Type B pancreatic cell (in vitro differentiated cells): ENCODE data around the gene MANSC4. TPM values are rescaled to one million over a fixed set of nuclear protein-coding genes. Genes with fewer than 3 reads are reported as not detected.

Experiments used
- DNase-seq: peaks from one replicate; pipeline ENCODE4 v3.0.0; 2021; ENCODE audit warnings: mixed read lengths; ENCODE audit not compliant: unreplicated experiment; ENCODE audit errors: extremely low spot score
- H3K27ac Mint-ChIP-seq: 2 replicates; pipeline ENCODE4 v1.8.0; 2021; ENCODE audit warnings: mild to moderate bottlenecking, mixed read lengths
- H3K27me3 Mint-ChIP-seq: 2 replicates; pipeline ENCODE4 v1.8.0; 2021; ENCODE audit warnings: mixed read lengths
- H3K36me3 Mint-ChIP-seq: 2 replicates; pipeline ENCODE4 v1.8.0; 2021; ENCODE audit warnings: mixed read lengths
- H3K4me1 Mint-ChIP-seq: one replicate; pipeline ENCODE4 v1.8.0; 2021; ENCODE audit warnings: mixed read lengths; ENCODE audit not compliant: unreplicated experiment
- H3K4me3 Mint-ChIP-seq: 2 replicates; pipeline ENCODE4 v1.8.0; 2021; ENCODE audit warnings: mild to moderate bottlenecking, mixed read lengths
- H3K9me3 Mint-ChIP-seq: 2 replicates; pipeline ENCODE4 v1.8.0; 2021; ENCODE audit warnings: mixed read lengths
- total RNA-seq: library from RNA; stranded (reverse); gene quantifications from 2 replicates; pipeline ENCODE4 v1.2.1, GENCODE V29; 2021; ENCODE audit warnings: low replicate concordance
- TF ChIP-seq, protein P1 (sequence below): fragments of 200-600 bp; sonication (generic); conservative IDR thresholded peaks from 2 replicates; pipeline ENCODE4 v1.5.0; 2021; ENCODE audit warnings: antibody characterized with exemption, mild to moderate bottlenecking

The MANSC4 gene
- total RNA-seq, 1 donor from 2014 or later: not detected

DNA sequence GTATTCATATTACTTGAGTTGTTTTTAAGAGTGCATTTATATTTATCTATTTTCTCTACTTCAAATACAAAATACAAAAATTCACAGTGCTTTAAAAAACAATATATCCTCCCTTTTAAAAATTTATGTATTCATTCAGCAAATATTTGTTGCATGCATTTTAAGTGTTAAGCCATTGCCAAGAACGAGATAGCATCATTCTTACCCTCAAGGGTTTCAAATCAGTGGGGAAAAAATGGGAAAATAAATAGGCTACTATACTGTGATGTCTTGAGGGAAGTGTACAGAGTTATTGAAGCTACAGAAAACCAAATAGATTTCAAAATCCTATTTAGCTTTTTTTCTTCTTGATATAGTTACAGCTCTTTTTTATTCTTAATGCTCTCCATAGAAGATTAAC lies 46.2 kb downstream of the MANSC4 start:
- Mint-ChIP-seq H3K27me3 (no peaks in the 10 kb centered on the region), H3K36me3 (peaks cover 53% of the 10 kb centered on the region), H3K4me1 (no peaks in the 10 kb centered on the region), H3K27ac (no peak overlapping the region), H3K4me3 (no peak overlapping the region), H3K9me3 (no peaks in the 10 kb centered on the region)
- DNase-seq: no peak
- TF ChIP-seq, protein P1, sequence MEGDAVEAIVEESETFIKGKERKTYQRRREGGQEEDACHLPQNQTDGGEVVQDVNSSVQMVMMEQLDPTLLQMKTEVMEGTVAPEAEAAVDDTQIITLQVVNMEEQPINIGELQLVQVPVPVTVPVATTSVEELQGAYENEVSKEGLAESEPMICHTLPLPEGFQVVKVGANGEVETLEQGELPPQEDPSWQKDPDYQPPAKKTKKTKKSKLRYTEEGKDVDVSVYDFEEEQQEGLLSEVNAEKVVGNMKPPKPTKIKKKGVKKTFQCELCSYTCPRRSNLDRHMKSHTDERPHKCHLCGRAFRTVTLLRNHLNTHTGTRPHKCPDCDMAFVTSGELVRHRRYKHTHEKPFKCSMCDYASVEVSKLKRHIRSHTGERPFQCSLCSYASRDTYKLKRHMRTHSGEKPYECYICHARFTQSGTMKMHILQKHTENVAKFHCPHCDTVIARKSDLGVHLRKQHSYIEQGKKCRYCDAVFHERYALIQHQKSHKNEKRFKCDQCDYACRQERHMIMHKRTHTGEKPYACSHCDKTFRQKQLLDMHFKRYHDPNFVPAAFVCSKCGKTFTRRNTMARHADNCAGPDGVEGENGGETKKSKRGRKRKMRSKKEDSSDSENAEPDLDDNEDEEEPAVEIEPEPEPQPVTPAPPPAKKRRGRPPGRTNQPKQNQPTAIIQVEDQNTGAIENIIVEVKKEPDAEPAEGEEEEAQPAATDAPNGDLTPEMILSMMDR: no peak

DNA sequence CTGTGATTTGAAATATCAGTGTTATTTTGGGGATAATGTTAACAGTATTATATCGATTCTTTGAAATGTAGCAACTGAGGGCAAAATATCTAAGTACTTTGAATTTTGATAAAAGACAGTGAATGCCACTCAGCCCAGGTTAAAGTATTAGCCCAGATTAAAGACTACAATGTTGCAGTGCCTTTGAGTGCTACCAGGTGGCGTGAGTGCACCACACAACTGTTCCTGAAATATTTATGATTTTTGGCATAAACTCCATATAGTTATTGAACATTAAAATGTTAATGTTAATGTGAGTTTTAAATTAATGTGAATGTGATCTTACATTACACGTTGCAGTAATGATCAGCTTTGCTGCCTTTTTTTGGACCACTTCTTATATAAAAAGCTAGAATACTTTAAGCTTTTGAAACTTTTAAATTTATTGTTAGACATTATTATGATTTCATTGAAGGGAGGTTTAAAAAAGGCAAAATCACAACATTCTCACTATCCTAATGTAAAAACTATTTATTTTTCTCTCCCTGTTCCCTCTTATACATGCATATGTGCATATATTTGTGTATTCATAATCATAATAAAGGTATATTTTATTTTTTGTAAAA lies 46.9 kb downstream of the MANSC4 start:
- H3K9me3 Mint-ChIP-seq: no peaks in the 10 kb centered on the region
- no peak for DNase-seq
- no peaks in the 10 kb centered on the region for H3K4me1 Mint-ChIP-seq
- peaks cover 58% of the 10 kb centered on the region for H3K36me3 Mint-ChIP-seq
- H3K4me3 Mint-ChIP-seq: no peak overlapping the region
- TF ChIP-seq, protein P1: peak; percentile 89
- H3K27ac Mint-ChIP-seq: no peak overlapping the region
- no peaks in the 10 kb centered on the region for H3K27me3 Mint-ChIP-seq

DNA sequence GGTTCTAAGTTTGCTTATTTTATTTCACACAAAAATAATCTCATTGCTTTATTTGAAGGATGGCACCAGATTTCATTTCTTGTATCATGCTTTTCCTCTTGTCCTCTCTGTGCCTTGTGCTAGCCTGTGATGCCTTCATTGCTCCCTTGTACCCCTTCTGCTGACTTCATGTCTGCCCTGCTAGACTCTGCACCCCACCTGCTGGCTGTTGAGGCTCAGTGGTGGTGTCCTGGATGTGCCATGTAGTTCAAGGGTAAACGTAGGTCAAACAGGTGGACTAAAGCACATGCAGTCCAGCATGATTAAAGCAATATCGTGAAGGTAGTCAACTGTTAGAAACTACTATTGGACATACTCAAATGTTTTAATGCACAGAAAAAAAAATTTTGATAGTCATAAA lies 47.8 kb downstream of the MANSC4 start:
- peaks cover 55% of the 10 kb centered on the region for H3K36me3 Mint-ChIP-seq
- TF ChIP-seq, protein P1: no peak
- no peaks in the 10 kb centered on the region for H3K27me3 Mint-ChIP-seq
- no peaks in the 10 kb centered on the region for H3K9me3 Mint-ChIP-seq
- no peak overlapping the region for H3K27ac Mint-ChIP-seq
- H3K4me3 Mint-ChIP-seq: no peak overlapping the region
- DNase-seq: no peak
- no peaks in the 10 kb centered on the region for H3K4me1 Mint-ChIP-seq

DNA sequence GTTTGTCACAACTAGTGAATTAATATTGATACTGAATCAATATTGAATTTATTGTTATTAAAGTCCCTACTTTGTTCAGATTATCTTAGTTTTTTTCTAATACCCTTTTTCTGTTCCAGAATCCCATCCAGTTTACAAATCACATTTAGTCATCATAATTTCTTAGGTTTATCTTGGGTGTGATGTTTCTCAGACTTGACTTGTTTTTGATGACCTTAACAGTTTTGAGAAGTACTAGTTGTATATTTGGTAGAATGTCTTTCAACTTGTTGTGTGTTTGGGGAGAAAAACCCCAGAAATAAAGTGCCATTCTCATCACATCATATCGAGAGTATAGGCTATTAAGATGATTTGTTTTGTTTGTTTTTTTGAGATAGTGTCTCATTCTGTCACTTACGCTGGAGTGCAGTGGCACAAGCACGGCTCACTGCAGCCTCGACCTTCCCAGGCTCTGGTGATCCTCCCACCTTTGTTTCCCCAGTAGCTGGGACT lies 49.9 kb downstream of the MANSC4 start:
- no peak overlapping the region for H3K27ac Mint-ChIP-seq
- H3K27me3 Mint-ChIP-seq: no peaks in the 10 kb centered on the region
- H3K36me3 Mint-ChIP-seq: peaks cover 56% of the 10 kb centered on the region

DNA sequence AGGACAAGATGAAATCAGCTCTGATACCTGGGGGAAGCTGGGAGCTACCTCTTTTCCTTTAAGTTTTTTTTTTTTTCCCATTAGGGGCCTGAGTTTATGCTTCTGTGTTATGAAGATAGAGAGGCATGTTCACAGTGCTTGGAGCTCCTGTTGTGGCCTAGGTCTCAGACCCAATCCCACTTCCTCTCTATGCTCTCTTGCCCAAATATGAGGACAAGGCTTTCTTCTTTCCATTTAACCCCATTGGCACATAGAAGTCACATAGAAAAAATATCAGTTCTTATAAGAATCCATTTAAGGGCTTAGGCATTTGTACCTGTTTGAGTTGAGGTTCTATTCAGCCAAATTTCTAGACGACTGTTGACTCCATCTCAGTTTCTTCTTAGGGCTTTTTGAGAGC lies 56.8 kb downstream of the MANSC4 start:
- no peak for DNase-seq
- no peaks in the 10 kb centered on the region for H3K9me3 Mint-ChIP-seq
- no peak overlapping the region for H3K4me3 Mint-ChIP-seq
- no peaks in the 10 kb centered on the region for H3K4me1 Mint-ChIP-seq
- no peaks in the 10 kb centered on the region for H3K27me3 Mint-ChIP-seq
- TF ChIP-seq, protein P1: no peak
- H3K36me3 Mint-ChIP-seq: peaks cover 40% of the 10 kb centered on the region
- H3K27ac Mint-ChIP-seq: no peak overlapping the region

More for the DNA sequence above, 49.9 kb downstream of the MANSC4 start:
- TF ChIP-seq, protein P1: no peak
- H3K9me3 Mint-ChIP-seq: no peaks in the 10 kb centered on the region
- DNase-seq: no peak
- no peak overlapping the region for H3K4me3 Mint-ChIP-seq
- no peaks in the 10 kb centered on the region for H3K4me1 Mint-ChIP-seq

Other genes with a start within 250 kb of the MANSC4 start
- gene REP15, start 83.8 kb downstream of the MANSC4 start, total RNA-seq: 2.5 and 3.4 TPM in 2 replicates
- gene MRPS35, start 69.4 kb downstream of the MANSC4 start, total RNA-seq: 41.1 and 92.0 TPM in 2 replicates
- gene KLHL42, start within 50 bp of the MANSC4 start, total RNA-seq: 30.6 and 40.3 TPM in 2 replicates
- gene PTHLH, start 192.5 kb upstream of the MANSC4 start, total RNA-seq: 6.3 and 38.1 TPM in 2 replicates